Adrenal gland (tissue), 5 donors: ENCODE results near the gene BCLAF3.

Experiments used
- POLR2A ChIP-seq, 2 donors: fragments of 450-650 bp; IDR thresholded peaks; one replicate each; pipeline ENCODE4 v1.6.1; 2017; ENCODE audit warnings: antibody characterized with exemption in 2 of 2, mild to moderate bottlenecking in 2 of 2, moderate library complexity in 1 of 2
- TF ChIP-seq, protein P1 (sequence below), 6 experiments: fragments of 450-650 bp in 4 of 6; fragments of 200-600 bp in 2 of 6; sonication (generic) in 1 of 6; IDR thresholded peaks; 1 replicate in 5 of 6; 2 replicates in 1 of 6; pipeline versions ENCODE4 v1.5.1 to v1.8.0; 2016 to 2021; ENCODE audit warnings: antibody characterized with exemption in 6 of 6, mild to moderate bottlenecking in 2 of 6, moderate library complexity in 1 of 6
- donor health status: DM: no; HTN: no; CAD: no.

- TF ChIP-seq POLR2A (IDR thresholded peaks at IDR 0.05): no peak
- TF ChIP-seq, protein P1, sequence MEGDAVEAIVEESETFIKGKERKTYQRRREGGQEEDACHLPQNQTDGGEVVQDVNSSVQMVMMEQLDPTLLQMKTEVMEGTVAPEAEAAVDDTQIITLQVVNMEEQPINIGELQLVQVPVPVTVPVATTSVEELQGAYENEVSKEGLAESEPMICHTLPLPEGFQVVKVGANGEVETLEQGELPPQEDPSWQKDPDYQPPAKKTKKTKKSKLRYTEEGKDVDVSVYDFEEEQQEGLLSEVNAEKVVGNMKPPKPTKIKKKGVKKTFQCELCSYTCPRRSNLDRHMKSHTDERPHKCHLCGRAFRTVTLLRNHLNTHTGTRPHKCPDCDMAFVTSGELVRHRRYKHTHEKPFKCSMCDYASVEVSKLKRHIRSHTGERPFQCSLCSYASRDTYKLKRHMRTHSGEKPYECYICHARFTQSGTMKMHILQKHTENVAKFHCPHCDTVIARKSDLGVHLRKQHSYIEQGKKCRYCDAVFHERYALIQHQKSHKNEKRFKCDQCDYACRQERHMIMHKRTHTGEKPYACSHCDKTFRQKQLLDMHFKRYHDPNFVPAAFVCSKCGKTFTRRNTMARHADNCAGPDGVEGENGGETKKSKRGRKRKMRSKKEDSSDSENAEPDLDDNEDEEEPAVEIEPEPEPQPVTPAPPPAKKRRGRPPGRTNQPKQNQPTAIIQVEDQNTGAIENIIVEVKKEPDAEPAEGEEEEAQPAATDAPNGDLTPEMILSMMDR (IDR thresholded peaks at IDR 0.05): no peak
Observed at GRCh38 chrX:20015422-20015821, 24.6 kb upstream of the BCLAF3 start.
